ENCODE measurements around the gene BCAS3. TPM values are rescaled to one million over a fixed set of nuclear protein-coding genes. Genes with fewer than 3 reads are reported as not detected.
"Not testable (repeated sequence)": the region's sequence is repeated elsewhere in the genome, so short reads cannot be mapped to it uniquely, and the experiment has no call there.

The BCAS3 gene
- total RNA-seq, 4 donors from 2014 or later, result 41.0 to 81.4 (median 45.6) TPM

DNA sequence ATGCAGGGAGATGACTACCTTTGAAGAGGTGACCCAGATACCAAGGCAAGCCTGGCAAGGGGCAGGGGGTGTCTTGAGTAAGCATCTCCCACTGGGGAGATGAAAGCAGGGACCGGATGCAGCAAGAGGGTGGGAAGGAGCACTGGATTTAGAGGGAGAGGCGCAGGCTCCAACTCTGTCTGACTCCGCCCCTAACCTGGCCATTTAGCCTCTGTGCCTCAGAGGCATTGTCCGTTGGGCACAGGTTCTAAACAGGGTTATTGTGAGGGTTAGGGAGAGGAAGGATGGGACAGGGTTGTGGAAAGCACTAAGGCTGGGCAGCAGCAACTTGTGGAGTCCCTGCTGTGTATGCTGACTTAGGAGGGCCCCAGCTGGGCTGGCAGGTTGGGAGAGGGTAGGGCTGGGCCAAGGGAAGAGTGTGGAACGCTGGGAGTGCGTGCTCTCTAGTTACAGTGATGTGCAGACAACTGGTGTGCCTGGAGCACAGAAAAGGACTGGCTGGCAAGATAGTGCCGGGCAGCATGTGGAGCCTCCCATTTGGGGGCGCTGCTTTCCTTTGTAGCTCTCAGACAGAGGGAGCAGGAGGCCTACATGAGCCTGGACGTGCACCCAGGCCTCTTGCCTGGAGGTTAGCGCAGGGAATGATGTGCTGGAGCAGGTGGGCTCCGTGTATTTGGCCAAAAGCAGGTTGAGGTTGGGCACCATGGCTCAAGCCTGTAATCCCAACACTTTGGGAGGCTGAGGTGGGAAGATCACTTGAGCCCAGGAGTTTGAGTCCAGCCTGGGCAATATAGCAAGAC, 748.2 kb downstream of the BCAS3 start:
- DNase-seq (ENCODE audit: low spot score in 2 of 2), result no peak
- peaks cover 46% of the 10 kb centered on the region for H3K27me3 ChIP-seq
- no peak overlapping the region for H3K27ac ChIP-seq
- no peaks in the 10 kb centered on the region for H3K36me3 ChIP-seq
- H3K9me3 ChIP-seq, result no peaks in the 10 kb centered on the region
- no peaks in the 10 kb centered on the region for H3K4me1 ChIP-seq
- 70% methylated on average over 11 of the region's 11 CpGs for WGBS
- no peak overlapping the region for H3K4me3 ChIP-seq
- no peak for TF ChIP-seq POLR2A (IDR thresholded peaks at IDR 0.05)
- no peak for TF ChIP-seq EP300 (IDR thresholded peaks at IDR 0.05)
- no peak for TF ChIP-seq POLR2AphosphoS5 (IDR thresholded peaks at IDR 0.05)
- TF ChIP-seq, protein P1, sequence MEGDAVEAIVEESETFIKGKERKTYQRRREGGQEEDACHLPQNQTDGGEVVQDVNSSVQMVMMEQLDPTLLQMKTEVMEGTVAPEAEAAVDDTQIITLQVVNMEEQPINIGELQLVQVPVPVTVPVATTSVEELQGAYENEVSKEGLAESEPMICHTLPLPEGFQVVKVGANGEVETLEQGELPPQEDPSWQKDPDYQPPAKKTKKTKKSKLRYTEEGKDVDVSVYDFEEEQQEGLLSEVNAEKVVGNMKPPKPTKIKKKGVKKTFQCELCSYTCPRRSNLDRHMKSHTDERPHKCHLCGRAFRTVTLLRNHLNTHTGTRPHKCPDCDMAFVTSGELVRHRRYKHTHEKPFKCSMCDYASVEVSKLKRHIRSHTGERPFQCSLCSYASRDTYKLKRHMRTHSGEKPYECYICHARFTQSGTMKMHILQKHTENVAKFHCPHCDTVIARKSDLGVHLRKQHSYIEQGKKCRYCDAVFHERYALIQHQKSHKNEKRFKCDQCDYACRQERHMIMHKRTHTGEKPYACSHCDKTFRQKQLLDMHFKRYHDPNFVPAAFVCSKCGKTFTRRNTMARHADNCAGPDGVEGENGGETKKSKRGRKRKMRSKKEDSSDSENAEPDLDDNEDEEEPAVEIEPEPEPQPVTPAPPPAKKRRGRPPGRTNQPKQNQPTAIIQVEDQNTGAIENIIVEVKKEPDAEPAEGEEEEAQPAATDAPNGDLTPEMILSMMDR (IDR thresholded peaks at IDR 0.05), result no peak

DNA sequence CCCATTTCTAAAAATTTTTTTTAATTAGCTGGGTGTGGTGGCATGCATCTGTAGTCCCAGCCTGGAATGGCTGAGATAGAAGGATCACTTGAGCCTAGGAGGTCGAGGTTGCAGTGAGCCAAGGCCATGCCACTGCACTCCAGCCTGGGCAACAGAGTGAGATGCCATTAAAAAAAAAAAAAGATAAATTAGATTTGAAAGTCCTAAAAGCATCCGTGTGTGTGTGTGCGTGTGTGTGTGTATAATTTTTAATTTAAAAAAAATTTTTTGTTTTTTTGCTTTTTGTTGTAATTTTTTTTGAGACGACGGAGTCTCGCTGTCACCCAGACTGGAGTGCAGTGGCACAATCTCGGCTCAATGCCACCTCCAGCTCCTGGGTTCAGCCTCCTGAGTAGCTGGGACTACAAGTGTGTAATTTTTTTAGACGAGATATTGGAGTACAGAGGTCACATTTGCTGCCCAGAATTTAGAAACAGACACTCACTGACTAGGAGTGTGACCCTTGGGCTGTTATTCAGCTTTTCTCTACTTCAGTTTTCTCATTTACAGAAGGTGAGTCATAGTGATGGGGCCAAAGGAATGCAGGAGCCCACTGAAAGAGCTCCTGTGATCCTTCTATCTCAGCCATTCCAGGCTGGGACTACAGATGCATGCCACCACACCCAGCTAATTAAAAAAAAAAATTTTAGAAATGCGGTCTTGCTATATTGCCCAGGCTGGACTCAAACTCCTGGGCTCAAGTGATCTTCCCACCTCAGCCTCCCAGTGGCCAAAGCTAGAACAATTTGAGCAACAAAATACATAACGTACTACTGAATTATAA, 749.0 kb downstream of the BCAS3 start:
- TF ChIP-seq POLR2AphosphoS5 (IDR thresholded peaks at IDR 0.05), result no peak
- TF ChIP-seq, protein P1 (IDR thresholded peaks at IDR 0.05), result no peak
- TF ChIP-seq POLR2A (IDR thresholded peaks at IDR 0.05), result no peak
- no peak for TF ChIP-seq EP300 (IDR thresholded peaks at IDR 0.05)
- no peaks in the 10 kb centered on the region for H3K9me3 ChIP-seq
- no peaks in the 10 kb centered on the region for H3K36me3 ChIP-seq
- DNase-seq (ENCODE audit: low spot score in 2 of 2), result no peak
- no peak overlapping the region for H3K4me3 ChIP-seq
- H3K27me3 ChIP-seq, result peaks cover 39% of the 10 kb centered on the region
- H3K4me1 ChIP-seq, result no peaks in the 10 kb centered on the region
- H3K27ac ChIP-seq, result no peak overlapping the region
- 88% methylated on average over 10 of the region's 10 CpGs for WGBS

DNA sequence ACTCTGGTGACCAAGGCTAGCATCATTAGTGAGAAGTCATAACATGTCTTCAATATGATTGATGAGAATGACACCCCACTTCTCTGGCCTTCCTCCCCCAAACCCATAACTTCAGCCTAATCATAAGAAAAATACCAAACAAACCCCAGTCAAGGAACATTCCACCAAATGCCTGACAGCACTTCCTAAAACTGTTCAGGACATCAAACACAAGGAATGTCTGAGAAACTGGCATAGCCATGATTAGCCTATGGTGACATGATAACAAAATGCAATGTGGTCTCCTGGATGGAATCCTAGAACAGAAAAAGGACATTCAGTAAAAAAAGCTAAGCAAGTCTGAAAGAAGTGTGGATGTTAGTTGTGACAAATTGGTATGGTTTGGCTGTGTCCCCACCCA, 749.9 kb downstream of the BCAS3 start:
- DNase-seq (ENCODE audit: low spot score in 2 of 2), result no peak
- no peaks in the 10 kb centered on the region for H3K9me3 ChIP-seq
- TF ChIP-seq POLR2AphosphoS5 (IDR thresholded peaks at IDR 0.05), result no peak
- TF ChIP-seq EP300 (IDR thresholded peaks at IDR 0.05), result no peak
- TF ChIP-seq, protein P1 (IDR thresholded peaks at IDR 0.05), result no peak
- TF ChIP-seq POLR2A (IDR thresholded peaks at IDR 0.05), result no peak
- peaks cover 33% of the 10 kb centered on the region for H3K27me3 ChIP-seq
- no peaks in the 10 kb centered on the region for H3K36me3 ChIP-seq
- H3K27ac ChIP-seq, result no peak overlapping the region
- H3K4me1 ChIP-seq, result no peaks in the 10 kb centered on the region
- no peak overlapping the region for H3K4me3 ChIP-seq

DNA sequence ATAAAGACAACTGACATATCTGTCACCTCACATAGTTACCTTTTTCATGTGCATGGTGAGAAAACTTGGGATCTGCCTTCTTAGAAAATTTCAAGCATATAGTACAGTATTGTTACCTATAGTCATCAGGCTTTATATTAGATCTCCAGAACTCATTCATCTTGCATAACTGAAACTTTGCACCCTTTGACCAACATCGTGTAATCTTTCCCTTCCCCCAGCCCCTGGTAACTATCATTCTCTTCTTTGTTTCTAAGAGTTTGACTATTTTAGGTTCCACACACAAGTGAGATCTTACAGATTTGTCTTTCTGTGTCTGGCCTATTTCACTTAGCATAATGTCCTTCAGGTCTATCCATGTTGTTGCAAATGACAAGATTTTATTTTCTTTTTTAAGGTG, 751.6 kb downstream of the BCAS3 start:
- Histone ChIP-seq H3K9me3 (no peaks in the 10 kb centered on the region), H3K27me3 (peaks cover 18% of the 10 kb centered on the region), H3K4me3 (no peak overlapping the region), H3K27ac (no peak overlapping the region), H3K4me1 (no peaks in the 10 kb centered on the region), H3K36me3 (no peaks in the 10 kb centered on the region)
- no peak for DNase-seq (ENCODE audit: low spot score in 2 of 2)
- WGBS, result 69% methylated on average over 1 of the region's 1 CpG
- TF ChIP-seq POLR2A (IDR thresholded peaks at IDR 0.05), result no peak
- TF ChIP-seq POLR2AphosphoS5 (IDR thresholded peaks at IDR 0.05), result no peak
- TF ChIP-seq, protein P1 (IDR thresholded peaks at IDR 0.05), result no peak
- TF ChIP-seq EP300 (IDR thresholded peaks at IDR 0.05), result no peak

DNA sequence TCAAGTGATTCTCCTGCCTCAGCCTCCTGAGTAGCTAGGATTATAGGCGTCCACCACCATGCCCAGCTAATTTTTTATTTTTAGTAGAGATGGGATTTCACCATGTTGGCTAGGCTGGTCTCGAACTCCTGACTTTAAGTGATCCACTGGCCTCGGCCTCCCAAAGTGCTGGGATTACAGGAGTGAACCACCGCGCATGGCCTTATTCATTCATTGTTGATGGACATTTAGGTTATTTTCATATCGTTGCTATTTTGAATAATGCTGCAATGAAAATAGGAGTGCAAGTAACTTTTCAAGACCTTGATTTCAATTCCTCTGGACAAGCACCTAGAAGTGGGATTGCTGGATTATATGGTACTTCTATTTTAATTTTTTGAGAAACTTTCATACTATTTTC, 752.2 kb downstream of the BCAS3 start:
- not testable (repeated sequence) for DNase-seq (ENCODE audit: low spot score in 2 of 2); H3K27ac ChIP-seq; H3K9me3 ChIP-seq; H3K36me3 ChIP-seq; H3K4me1 ChIP-seq; H3K4me3 ChIP-seq
- WGBS, result 91% methylated on average over 6 of the region's 6 CpGs
- H3K27me3 ChIP-seq, result peaks cover 13% of the 10 kb centered on the region
